ENCODE results near the gene OR6J1.

DNA sequence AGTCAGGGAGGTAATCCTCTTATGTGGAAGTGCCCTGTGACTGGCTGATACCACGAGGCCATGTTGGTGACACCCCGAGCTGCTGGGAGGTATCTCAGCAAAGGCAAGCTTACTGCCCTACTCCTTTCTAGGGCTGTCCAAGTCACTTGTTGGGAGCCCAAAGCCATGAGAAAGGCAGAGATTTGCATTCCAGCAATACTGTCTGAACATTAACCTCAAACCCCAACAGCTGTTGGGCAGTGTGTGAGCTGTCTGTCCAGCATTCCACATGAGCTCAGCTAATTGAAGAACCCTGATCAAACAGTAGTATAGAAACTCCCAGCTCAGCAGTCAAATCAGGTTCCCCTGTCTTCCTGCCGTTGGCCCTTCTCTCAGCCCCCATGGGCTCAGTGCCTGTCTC lies 36.9 kb downstream of the OR6J1 start:
- TF ChIP-seq, protein P1, sequence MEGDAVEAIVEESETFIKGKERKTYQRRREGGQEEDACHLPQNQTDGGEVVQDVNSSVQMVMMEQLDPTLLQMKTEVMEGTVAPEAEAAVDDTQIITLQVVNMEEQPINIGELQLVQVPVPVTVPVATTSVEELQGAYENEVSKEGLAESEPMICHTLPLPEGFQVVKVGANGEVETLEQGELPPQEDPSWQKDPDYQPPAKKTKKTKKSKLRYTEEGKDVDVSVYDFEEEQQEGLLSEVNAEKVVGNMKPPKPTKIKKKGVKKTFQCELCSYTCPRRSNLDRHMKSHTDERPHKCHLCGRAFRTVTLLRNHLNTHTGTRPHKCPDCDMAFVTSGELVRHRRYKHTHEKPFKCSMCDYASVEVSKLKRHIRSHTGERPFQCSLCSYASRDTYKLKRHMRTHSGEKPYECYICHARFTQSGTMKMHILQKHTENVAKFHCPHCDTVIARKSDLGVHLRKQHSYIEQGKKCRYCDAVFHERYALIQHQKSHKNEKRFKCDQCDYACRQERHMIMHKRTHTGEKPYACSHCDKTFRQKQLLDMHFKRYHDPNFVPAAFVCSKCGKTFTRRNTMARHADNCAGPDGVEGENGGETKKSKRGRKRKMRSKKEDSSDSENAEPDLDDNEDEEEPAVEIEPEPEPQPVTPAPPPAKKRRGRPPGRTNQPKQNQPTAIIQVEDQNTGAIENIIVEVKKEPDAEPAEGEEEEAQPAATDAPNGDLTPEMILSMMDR (IDR thresholded peaks at IDR 0.05) = no peak
- TF ChIP-seq POLR2A (IDR thresholded peaks at IDR 0.05) = no peak
